GM23338 (cell line): ENCODE measurements around the gene GPR78. TPM values are rescaled to one million over a fixed set of nuclear protein-coding genes. Genes with fewer than 3 reads are reported as not detected.

Source experiments
- ATAC-seq: fragments of 200-7000 bp; cut with Tn5 transposase; 3 replicates; pipeline ENCODE4 v1.9.1; 2020
- DNase-seq: peaks from one replicate; pipeline ENCODE4 v3.0.0-alpha.2; 2015; ENCODE audit warnings: low spot score
- H2AFZ ChIP-seq: fragments of 200-600 bp; sonication (generic); 2 replicates; pipeline ENCODE4 v1.8.0; 2016; ENCODE audit warnings: antibody characterized with exemption, mild to moderate bottlenecking, moderate library complexity
- H3F3A ChIP-seq: fragments of 200-600 bp; sonication (generic); replicated peaks from 2 replicates; pipeline ENCODE4 v1.8.0; 2017; ENCODE audit warnings: antibody characterized with exemption, mixed run types, low read depth
- H3K27ac ChIP-seq: fragments of 200-600 bp; sonication (generic); 2 replicates; pipeline ENCODE4 v1.6.1; 2016; ENCODE audit warnings: low read depth
- H3K27me3 ChIP-seq: fragments of 200-600 bp; sonication (generic); 2 replicates; pipeline ENCODE4 v1.8.0; 2016; ENCODE audit warnings: mild to moderate bottlenecking, mixed run types, moderate library complexity; ENCODE audit not compliant: insufficient read depth
- H3K36me3 ChIP-seq: fragments of 200-600 bp; sonication (generic); 2 replicates; pipeline ENCODE4 v1.8.0; 2016; ENCODE audit warnings: mild to moderate bottlenecking; ENCODE audit not compliant: insufficient read depth
- H3K4me1 ChIP-seq: fragments of 200-600 bp; sonication (generic); 2 replicates; pipeline ENCODE4 v1.8.0; 2016; ENCODE audit warnings: mild to moderate bottlenecking, moderate library complexity; ENCODE audit not compliant: insufficient read depth
- H3K4me2 ChIP-seq: fragments of 200-600 bp; sonication (generic); 2 replicates; pipeline ENCODE4 v1.7.1; 2017; ENCODE audit warnings: mixed run types
- H3K4me3 ChIP-seq: fragments of 200-600 bp; sonication (generic); 2 replicates; pipeline ENCODE4 v1.6.1; 2016; ENCODE audit warnings: mixed run types
- H3K79me2 ChIP-seq: fragments of 200-600 bp; sonication (generic); replicated peaks from 2 replicates; pipeline ENCODE4 v1.8.0; 2017; ENCODE audit warnings: mild to moderate bottlenecking; ENCODE audit not compliant: insufficient read depth
- H3K9me2 ChIP-seq: fragments of 200-600 bp; sonication (generic); 2 replicates; pipeline ENCODE4 v1.8.0; 2017; ENCODE audit not compliant: insufficient read depth
- H4K20me1 ChIP-seq: fragments of 200-600 bp; sonication (generic); replicated peaks from 2 replicates; pipeline ENCODE4 v1.8.0; 2017; ENCODE audit warnings: mild to moderate bottlenecking; ENCODE audit not compliant: insufficient read depth
- H3K27ac Mint-ChIP-seq: 2 replicates; pipeline ENCODE4 v1.8.0; 2020; ENCODE audit warnings: inconsistent platforms, mild to moderate bottlenecking, moderate library complexity, mixed read lengths
- H3K27me3 Mint-ChIP-seq: 3 replicates; pipeline ENCODE4 v1.8.0; 2022; ENCODE audit warnings: low read depth, mild to moderate bottlenecking, moderate library complexity, mixed read lengths, inconsistent platforms; ENCODE audit not compliant: insufficient read depth, poor library complexity
- H3K36me3 Mint-ChIP-seq: 3 replicates; pipeline ENCODE4 v1.8.0; 2021; ENCODE audit warnings: low read depth, mild to moderate bottlenecking, inconsistent platforms, moderate library complexity, mixed read lengths
- H3K4me1 Mint-ChIP-seq: 3 replicates; pipeline ENCODE4 v1.8.0; 2020; ENCODE audit warnings: mild to moderate bottlenecking, inconsistent platforms, mixed read lengths
- H3K4me3 Mint-ChIP-seq: 3 replicates; pipeline ENCODE4 v1.8.0; 2021; ENCODE audit warnings: moderate library complexity, mild to moderate bottlenecking, inconsistent platforms, mixed read lengths
- H3K9me3 Mint-ChIP-seq: 3 replicates; pipeline ENCODE4 v1.8.0; 2020; ENCODE audit warnings: moderate library complexity, mild to moderate bottlenecking, inconsistent platforms, mixed read lengths
- CREB1 ChIP-seq: fragments of 250-450 bp; sonication (Bioruptor Pico); IDR thresholded peaks from 2 replicates; pipeline ENCODE4 v1.5.0; 2020; ENCODE audit warnings: low read depth, mild to moderate bottlenecking, moderate library complexity
- ETS1 ChIP-seq: IDR thresholded peaks from 2 replicates; pipeline ENCODE4 v1.6.1; 2016; ENCODE audit warnings: antibody characterized with exemption
- EZH2 ChIP-seq: fragments of 200-600 bp; sonication (generic); IDR thresholded peaks from one replicate; pipeline ENCODE4 v1.8.0; 2017; ENCODE audit warnings: antibody characterized with exemption, mild to moderate bottlenecking, low read depth; ENCODE audit not compliant: unreplicated experiment
- EZH2phosphoT487 ChIP-seq: fragments of 200-600 bp; sonication (generic); IDR thresholded peaks from one replicate; pipeline ENCODE4 v1.8.1; 2018; ENCODE audit warnings: antibody characterized with exemption; ENCODE audit not compliant: unreplicated experiment
- JUNB ChIP-seq: IDR thresholded peaks from one replicate; pipeline ENCODE4 v1.6.1; 2016; ENCODE audit warnings: antibody characterized with exemption; ENCODE audit not compliant: unreplicated experiment
- NANOG ChIP-seq: IDR thresholded peaks from 2 replicates; pipeline ENCODE4 v1.6.1; 2016; ENCODE audit warnings: antibody characterized with exemption, borderline replicate concordance
- POLR2AphosphoS5 ChIP-seq: IDR thresholded peaks from 2 replicates; pipeline ENCODE4 v1.6.1; 2016; ENCODE audit warnings: antibody characterized with exemption, low read depth
- STAT1 ChIP-seq: IDR thresholded peaks from one replicate; pipeline ENCODE4 v1.6.1; 2016; ENCODE audit warnings: antibody characterized with exemption; ENCODE audit not compliant: unreplicated experiment
- ZNF114 ChIP-seq: fragments of 250-450 bp; sonication (Bioruptor Pico); IDR thresholded peaks from 2 replicates; pipeline ENCODE4 v1.5.0; 2020; ENCODE audit warnings: mild to moderate bottlenecking, moderate library complexity
- ZNF331 ChIP-seq: fragments of 250-450 bp; sonication (Bioruptor Pico); IDR thresholded peaks from 2 replicates; pipeline ENCODE4 v1.5.0; 2020; ENCODE audit warnings: low read depth, mild to moderate bottlenecking, moderate library complexity
- ZNF462 ChIP-seq: fragments of 250-450 bp; sonication (Bioruptor Pico); IDR thresholded peaks from 2 replicates; pipeline ENCODE4 v1.5.0; 2020; ENCODE audit warnings: mild to moderate bottlenecking, moderate library complexity
- polyA plus RNA-seq: library from polyadenylated mRNA; unstranded; fragments of >200 nt; fragmentation: Nextera tagmentation; extraction: Ambion mirVana; gene quantifications from 2 replicates; pipeline ENCODE4 v1.2.1, GENCODE V29; 2016
- total RNA-seq: library from RNA; depleted of rRNA; stranded (reverse); fragments of >200 nt; shearing (Covaris generic); gene quantifications from 2 replicates; pipeline ENCODE4 v1.2.3, GENCODE V29; 2014
- TF ChIP-seq, protein P1 (sequence below), 2 experiments: fragments of 200-600 bp in 1 of 2; sonication (generic) in 1 of 2; conservative IDR thresholded peaks; 2 replicates each; pipeline versions ENCODE4 v1.5.1 to v1.6.1; 2016 to 2017; ENCODE audit warnings: antibody characterized with exemption in 2 of 2, low read depth in 2 of 2, mild to moderate bottlenecking in 2 of 2, moderate library complexity in 1 of 2
- TF ChIP-seq, protein P2 (sequence below): IDR thresholded peaks from one replicate; pipeline ENCODE4 v1.6.1; 2018; ENCODE audit warnings: antibody characterized with exemption; ENCODE audit not compliant: unreplicated experiment

Gene GPR78
- total and polyA plus RNA-seq, 2 experiments from 2014 or later, result 0.82 to 2.7 TPM

DNA sequence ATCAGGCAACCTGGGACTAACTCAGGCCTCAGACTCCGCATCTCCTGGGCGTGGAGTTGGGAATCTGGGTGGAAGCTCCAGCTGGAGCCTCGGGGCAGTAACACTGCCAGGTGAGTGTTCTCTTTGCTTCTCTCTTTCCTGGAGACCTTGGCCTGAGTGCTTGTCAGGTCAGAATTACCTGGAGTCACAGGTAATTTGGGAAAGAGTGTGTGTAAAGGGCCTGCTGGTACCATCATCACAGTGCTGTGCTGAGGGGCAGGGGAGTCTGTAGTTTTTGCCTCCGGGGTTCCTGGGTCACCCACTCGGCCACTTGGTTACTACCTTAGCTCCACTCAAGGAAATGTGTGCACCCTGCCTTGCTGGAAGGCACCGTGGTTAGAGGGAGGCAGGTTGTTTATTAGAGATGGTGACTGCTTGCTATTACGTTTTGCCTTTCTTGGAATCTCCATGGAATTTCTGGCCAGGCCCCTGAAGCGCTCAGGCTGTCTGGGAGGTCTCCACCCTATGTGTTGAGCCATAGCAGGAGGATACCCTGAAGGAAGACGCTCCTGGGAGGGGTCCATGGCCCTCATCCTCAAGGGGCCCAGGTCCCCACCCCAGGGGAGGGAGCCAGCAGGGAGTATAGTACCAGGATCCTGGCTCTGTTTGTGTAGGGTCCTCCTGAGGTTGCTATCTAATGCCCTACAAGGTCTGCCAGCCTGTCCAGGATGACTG lies 2.9 kb downstream of the GPR78 start:
- Histone ChIP-seq H2AFZ (no peak overlapping the region), H3K27me3 (peaks cover 13% of the 10 kb centered on the region), H3K79me2 (no peaks in the 10 kb centered on the region), H3K27ac (no peak overlapping the region), H3K4me2 (no peak overlapping the region), H4K20me1 (no peaks in the 10 kb centered on the region), H3K4me1 (peaks cover 9% of the 10 kb centered on the region; the same call in 1 of the 2 replicates), H3K4me3 (no peak overlapping the region), H3K36me3 (no peaks in the 10 kb centered on the region), H3F3A (0 out of 2 replicates have a peak, but pooled peaks cover 2% of the 10 kb centered on the region), H3K9me2 (no peaks in the 10 kb centered on the region)
- no peak overlapping the region for H3K27ac Mint-ChIP-seq
- H3K36me3 Mint-ChIP-seq, result no peaks in the 10 kb centered on the region
- DNase-seq (no peak), ATAC-seq (no peak)
- H3K4me3 Mint-ChIP-seq, result no peak overlapping the region
- no peaks in the 10 kb centered on the region for H3K9me3 Mint-ChIP-seq
- TF ChIP-seq ETS1 (no peak), NANOG (no peak), EZH2phosphoT487 (no peak), POLR2AphosphoS5 (no peak), ZNF462 (CRISPR knock-in tag) (no peak), JUNB (no peak), STAT1 (no peak), ZNF331 (CRISPR knock-in tag) (no peak), EZH2 (no peak), ZNF114 (CRISPR knock-in tag) (no peak), CREB1 (CRISPR knock-in tag) (no peak)
- TF ChIP-seq, protein P1, sequence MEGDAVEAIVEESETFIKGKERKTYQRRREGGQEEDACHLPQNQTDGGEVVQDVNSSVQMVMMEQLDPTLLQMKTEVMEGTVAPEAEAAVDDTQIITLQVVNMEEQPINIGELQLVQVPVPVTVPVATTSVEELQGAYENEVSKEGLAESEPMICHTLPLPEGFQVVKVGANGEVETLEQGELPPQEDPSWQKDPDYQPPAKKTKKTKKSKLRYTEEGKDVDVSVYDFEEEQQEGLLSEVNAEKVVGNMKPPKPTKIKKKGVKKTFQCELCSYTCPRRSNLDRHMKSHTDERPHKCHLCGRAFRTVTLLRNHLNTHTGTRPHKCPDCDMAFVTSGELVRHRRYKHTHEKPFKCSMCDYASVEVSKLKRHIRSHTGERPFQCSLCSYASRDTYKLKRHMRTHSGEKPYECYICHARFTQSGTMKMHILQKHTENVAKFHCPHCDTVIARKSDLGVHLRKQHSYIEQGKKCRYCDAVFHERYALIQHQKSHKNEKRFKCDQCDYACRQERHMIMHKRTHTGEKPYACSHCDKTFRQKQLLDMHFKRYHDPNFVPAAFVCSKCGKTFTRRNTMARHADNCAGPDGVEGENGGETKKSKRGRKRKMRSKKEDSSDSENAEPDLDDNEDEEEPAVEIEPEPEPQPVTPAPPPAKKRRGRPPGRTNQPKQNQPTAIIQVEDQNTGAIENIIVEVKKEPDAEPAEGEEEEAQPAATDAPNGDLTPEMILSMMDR (conservative IDR thresholded peaks at IDR 0.05; ENCODE audit: low read depth in 2 of 2), result no peak
- TF ChIP-seq, protein P2, sequence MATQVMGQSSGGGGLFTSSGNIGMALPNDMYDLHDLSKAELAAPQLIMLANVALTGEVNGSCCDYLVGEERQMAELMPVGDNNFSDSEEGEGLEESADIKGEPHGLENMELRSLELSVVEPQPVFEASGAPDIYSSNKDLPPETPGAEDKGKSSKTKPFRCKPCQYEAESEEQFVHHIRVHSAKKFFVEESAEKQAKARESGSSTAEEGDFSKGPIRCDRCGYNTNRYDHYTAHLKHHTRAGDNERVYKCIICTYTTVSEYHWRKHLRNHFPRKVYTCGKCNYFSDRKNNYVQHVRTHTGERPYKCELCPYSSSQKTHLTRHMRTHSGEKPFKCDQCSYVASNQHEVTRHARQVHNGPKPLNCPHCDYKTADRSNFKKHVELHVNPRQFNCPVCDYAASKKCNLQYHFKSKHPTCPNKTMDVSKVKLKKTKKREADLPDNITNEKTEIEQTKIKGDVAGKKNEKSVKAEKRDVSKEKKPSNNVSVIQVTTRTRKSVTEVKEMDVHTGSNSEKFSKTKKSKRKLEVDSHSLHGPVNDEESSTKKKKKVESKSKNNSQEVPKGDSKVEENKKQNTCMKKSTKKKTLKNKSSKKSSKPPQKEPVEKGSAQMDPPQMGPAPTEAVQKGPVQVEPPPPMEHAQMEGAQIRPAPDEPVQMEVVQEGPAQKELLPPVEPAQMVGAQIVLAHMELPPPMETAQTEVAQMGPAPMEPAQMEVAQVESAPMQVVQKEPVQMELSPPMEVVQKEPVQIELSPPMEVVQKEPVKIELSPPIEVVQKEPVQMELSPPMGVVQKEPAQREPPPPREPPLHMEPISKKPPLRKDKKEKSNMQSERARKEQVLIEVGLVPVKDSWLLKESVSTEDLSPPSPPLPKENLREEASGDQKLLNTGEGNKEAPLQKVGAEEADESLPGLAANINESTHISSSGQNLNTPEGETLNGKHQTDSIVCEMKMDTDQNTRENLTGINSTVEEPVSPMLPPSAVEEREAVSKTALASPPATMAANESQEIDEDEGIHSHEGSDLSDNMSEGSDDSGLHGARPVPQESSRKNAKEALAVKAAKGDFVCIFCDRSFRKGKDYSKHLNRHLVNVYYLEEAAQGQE, result no peak
- H3K27me3 Mint-ChIP-seq, result peaks cover 37% of the 10 kb centered on the region
- H3K4me1 Mint-ChIP-seq, result peaks cover 32% of the 10 kb centered on the region
